DLD1 (cell line): ENCODE data around the gene PLEKHA8.

ENCODE experiments used
- in situ Hi-C: cut with HindIII; loops from 2 replicates; pipeline ENCODE4 v1.10.0; 2017; ENCODE audit warnings: low sequenced_read_pairs

Gene PLEKHA8

GRCh38 chr7:30062587-30062986, 34.4 kb downstream of the PLEKHA8 start:
- in situ Hi-C loops: loop anchor here (25.0 kb wide), 1 partner anchor 200 kb away; no protein-coding TSS in a partner anchor

DNA sequence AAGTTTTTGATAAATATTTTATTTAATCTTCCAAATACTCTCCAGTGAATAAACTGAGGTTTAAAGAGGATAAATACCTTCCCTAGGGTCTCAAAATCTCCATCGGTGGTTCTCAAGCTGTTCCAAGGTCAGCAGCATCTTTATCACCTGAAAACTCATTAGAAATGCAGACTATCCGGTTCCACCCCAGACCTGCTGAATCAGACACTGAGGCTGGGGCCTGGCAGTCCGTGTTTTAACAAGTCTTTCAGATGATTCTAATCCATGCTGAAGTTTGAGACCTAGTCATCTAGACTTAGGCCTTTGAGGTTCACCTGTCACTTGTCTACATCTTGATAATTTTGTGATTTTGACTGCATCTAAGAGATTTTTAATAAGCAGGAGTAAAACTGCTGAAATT, 37.5 kb downstream of the PLEKHA8 start:
- in situ Hi-C loops: loop anchor here (25.0 kb wide), 1 partner anchor 203 kb away; no protein-coding TSS in a partner anchor

GRCh38 chr7:30066687-30067086, 38.5 kb downstream of the PLEKHA8 start:
- in situ Hi-C loops: loop anchor here (25.0 kb wide), 1 partner anchor 204 kb away; no protein-coding TSS in a partner anchor

DNA sequence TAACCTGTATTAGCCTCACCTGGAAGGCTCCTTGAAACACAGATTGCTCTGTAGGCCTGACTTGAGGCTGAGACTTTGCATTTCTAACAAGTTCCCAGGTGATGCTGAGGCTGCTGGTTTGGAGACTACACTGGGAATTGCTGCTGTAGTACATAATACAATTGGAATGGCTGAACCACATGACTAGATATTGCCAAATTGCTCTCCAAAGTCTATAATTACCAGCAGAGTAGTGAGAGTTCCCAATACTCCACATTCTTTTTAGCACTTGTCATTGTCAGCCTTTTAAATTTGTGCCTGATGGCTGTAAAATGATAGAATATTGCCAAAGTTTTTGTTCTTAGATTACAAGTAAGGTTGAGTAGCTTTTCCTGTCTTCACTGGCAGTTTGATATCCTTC, 39.9 kb downstream of the PLEKHA8 start:
- in situ Hi-C loops: loop anchor here (25.0 kb wide), 1 partner anchor 206 kb away; no protein-coding TSS in a partner anchor

- in situ Hi-C loops: loop anchor here (25.0 kb wide), 1 partner anchor 207 kb away; no protein-coding TSS in a partner anchor
Measured at GRCh38 chr7:30069096-30069867, 41.1 kb downstream of the PLEKHA8 start.

DNA sequence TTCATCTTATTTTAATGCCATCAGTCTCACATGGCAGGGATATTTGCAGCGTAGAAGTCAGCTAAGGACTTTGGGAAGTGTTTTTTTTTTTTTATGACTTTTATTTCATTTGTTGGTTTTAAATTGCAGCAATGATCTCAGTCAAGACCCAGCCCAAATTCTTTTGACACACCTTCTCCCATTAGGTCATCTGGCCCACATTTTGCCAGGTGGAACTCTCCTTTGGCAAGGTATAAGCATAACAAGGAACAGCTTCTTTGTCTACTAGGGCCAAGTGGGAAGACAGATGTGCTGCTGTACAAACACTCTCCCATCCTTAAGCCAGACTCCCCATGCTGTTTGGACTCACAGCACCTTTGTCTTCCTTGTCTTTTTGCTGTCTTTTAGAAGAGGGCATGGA, 41.8 kb downstream of the PLEKHA8 start:
- in situ Hi-C loops: loop anchor here (25.0 kb wide), 1 partner anchor 208 kb away; no protein-coding TSS in a partner anchor

- in situ Hi-C loops: loop anchor here (25.0 kb wide), 1 partner anchor 210 kb away; no protein-coding TSS in a partner anchor
Measured at GRCh38 chr7:30072735-30073134, 44.5 kb downstream of the PLEKHA8 start.

DNA sequence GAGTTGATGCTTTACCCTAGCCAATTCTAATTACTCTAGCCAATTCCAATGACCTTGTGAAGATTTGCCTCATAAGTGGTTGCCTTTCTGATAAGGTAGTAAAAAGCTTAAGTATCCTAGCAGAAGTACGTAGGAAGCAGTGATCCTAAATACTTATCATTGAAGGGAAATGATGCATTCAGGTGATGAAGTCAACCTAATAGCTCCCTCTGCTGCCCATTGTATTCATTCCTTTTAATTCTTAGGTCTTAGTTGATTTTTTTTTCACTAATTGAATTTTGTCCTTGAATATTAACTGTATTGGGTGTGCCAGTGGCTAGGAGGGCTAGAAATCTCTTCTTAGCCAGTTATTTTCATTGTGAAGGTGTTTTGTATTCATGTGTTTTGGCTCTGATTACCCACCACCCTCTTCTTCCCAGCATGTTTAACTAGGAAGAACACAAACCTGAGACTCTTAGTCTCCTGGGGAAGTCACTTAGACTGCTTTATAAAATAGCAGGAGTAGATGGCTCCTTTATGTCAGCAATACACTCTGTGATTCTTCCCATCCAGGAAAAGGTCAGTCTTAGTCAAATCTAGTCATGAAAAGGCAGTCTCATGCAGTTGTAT, 46.3 kb downstream of the PLEKHA8 start:
- in situ Hi-C loops: loop anchor here (25.0 kb wide), 1 partner anchor 212 kb away; no protein-coding TSS in a partner anchor

- in situ Hi-C loops: no loop called here
Measured at GRCh38 chr7:30076411-30076810, 48.2 kb downstream of the PLEKHA8 start.

DNA sequence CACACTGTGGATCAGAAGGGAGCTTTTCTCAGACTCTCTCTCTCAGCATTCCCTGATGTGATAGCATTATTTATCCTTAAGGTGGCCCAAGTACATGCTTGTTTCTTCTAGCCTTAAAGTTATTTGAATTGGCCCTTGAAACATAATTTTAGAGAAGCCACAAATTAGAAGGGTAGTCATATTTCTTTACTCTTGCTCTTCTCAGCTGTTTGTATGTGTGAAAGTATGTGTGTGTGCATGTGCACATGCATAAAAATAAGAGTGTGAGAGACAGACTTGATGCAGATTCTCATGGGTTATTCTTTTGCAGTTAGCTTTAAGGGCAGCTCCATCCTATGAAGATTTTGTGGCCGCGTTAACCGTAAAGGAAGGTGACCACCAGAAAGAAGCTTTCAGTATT, 50.1 kb downstream of the PLEKHA8 start:
- in situ Hi-C loops: no loop called here

DNA sequence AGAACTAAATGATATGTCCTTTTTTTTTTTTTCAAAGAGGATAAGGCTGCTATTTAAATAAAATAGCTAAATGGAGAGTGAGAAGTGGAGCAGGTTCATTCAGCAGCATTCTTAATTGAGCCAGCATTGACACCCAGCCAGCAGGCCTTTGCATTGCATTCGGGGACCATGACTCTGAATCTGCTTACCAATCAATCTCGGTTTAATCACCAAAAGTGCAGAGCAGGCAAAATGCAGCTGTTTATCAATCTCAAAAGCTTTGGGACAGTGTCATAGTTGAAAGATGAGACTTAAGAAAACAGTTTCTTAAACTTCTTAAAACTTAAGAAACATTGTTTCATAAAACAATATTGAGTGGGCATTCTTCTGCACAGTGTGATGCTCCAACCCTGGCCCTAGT, 51.7 kb downstream of the PLEKHA8 start:
- in situ Hi-C loops: no loop called here

- in situ Hi-C loops: no loop called here
Measured at GRCh38 chr7:30080818-30081217, 52.6 kb downstream of the PLEKHA8 start.

GRCh38 chr7:30082686-30083085, 54.5 kb downstream of the PLEKHA8 start:
- in situ Hi-C loops: no loop called here

GRCh38 chr7:30083334-30083733, 55.1 kb downstream of the PLEKHA8 start:
- in situ Hi-C loops: no loop called here

- in situ Hi-C loops: no loop called here
Measured at GRCh38 chr7:30084212-30084611, 56.0 kb downstream of the PLEKHA8 start.

GRCh38 chr7:30086529-30086928, 58.3 kb downstream of the PLEKHA8 start:
- in situ Hi-C loops: no loop called here

- in situ Hi-C loops: no loop called here
Measured at GRCh38 chr7:30087371-30087770, 59.2 kb downstream of the PLEKHA8 start.

GRCh38 chr7:30088362-30088761, 60.1 kb downstream of the PLEKHA8 start:
- in situ Hi-C loops: no loop called here

GRCh38 chr7:30090111-30090510, 61.9 kb downstream of the PLEKHA8 start:
- in situ Hi-C loops: no loop called here

GRCh38 chr7:30091491-30091912, 63.3 kb downstream of the PLEKHA8 start:
- in situ Hi-C loops: no loop called here

DNA sequence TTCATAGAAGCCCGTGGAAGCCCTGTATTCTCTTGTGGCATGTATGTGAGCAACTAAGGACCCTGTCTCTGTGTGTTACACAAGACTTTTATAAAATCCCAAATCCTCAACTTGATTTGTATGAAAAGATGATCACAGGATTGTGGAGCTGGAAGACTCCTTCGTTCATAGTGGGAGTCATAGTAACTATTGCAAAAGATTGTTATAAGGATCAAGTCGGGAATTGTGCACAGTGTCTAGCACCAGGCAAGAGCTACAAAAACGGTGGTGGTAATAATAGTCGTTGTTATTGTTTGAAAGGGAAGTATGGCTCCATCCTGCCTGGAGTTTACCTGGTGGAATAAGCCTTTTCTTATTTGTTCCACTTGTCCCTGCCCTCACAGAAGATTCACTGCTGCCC, 63.8 kb downstream of the PLEKHA8 start:
- in situ Hi-C loops: no loop called here

- in situ Hi-C loops: no loop called here
Measured at GRCh38 chr7:30093420-30093952, 65.3 kb downstream of the PLEKHA8 start.
